H9 (cell line): ENCODE data around the gene AIG1. TPM values are rescaled to one million over a fixed set of nuclear protein-coding genes. Genes with fewer than 3 reads are reported as not detected.

ENCODE experiments used
- DNase-seq: peaks from one replicate; pipeline ENCODE4 v3.0.0-alpha.2; 2017
- H2AFZ ChIP-seq: one replicate; pipeline ENCODE4 v1.6.1; 2013; ENCODE audit warnings: mild to moderate bottlenecking, low read length, control low read depth, moderate library complexity
- H2AK5ac ChIP-seq: 2 replicates; pipeline ENCODE4 v1.6.1; 2013; ENCODE audit warnings: low read length, control low read depth, mixed read lengths; ENCODE audit not compliant: insufficient read length
- H2BK120ac ChIP-seq: one replicate; pipeline ENCODE4 v1.6.1; 2013; ENCODE audit warnings: low read depth, mild to moderate bottlenecking, low read length, control low read depth, inconsistent platforms; ENCODE audit not compliant: poor library complexity, severe bottlenecking
- H2BK12ac ChIP-seq: 2 replicates; pipeline ENCODE4 v1.6.1; 2013; ENCODE audit warnings: low read length, control low read depth, mixed read lengths, low read depth; ENCODE audit not compliant: insufficient read length
- H2BK15ac ChIP-seq: 2 replicates; pipeline ENCODE4 v1.6.1; 2013; ENCODE audit warnings: low read depth, low read length, control low read depth
- H2BK20ac ChIP-seq: one replicate; pipeline ENCODE4 v1.6.1; 2013; ENCODE audit warnings: low read depth, mild to moderate bottlenecking, low read length, control low read depth, inconsistent platforms; ENCODE audit not compliant: poor library complexity, severe bottlenecking
- H2BK5ac ChIP-seq: 2 replicates; pipeline ENCODE4 v1.6.1; 2013; ENCODE audit warnings: low read length, control low read depth, mixed read lengths; ENCODE audit not compliant: insufficient read length
- H3K14ac ChIP-seq: 2 replicates; pipeline ENCODE4 v1.6.1; 2013; ENCODE audit warnings: low read length, control low read depth; ENCODE audit not compliant: insufficient read depth
- H3K18ac ChIP-seq: 2 replicates; pipeline ENCODE4 v1.6.1; 2013; ENCODE audit warnings: low read depth, mild to moderate bottlenecking, mixed read lengths, low read length, control low read depth; ENCODE audit not compliant: insufficient read length
- H3K23ac ChIP-seq: 2 replicates; pipeline ENCODE4 v1.6.1; 2013; ENCODE audit warnings: low read length, control low read depth, mixed read lengths, low read depth; ENCODE audit not compliant: insufficient read length
- H3K23me2 ChIP-seq: 2 replicates; pipeline ENCODE4 v1.6.1; 2013; ENCODE audit warnings: low read depth, mild to moderate bottlenecking, mixed read lengths, low read length, control low read depth; ENCODE audit not compliant: insufficient read length, poor library complexity, severe bottlenecking
- H3K27ac ChIP-seq: 2 replicates; pipeline ENCODE4 v1.5.1; 2013; ENCODE audit warnings: low read length, control low read depth, mixed read lengths, low read depth; ENCODE audit not compliant: insufficient read length
- H3K27me3 ChIP-seq: 2 replicates; pipeline ENCODE4 v1.6.1; 2013; ENCODE audit warnings: low read length, control low read depth, inconsistent platforms; ENCODE audit not compliant: insufficient read depth
- H3K4ac ChIP-seq: 2 replicates; pipeline ENCODE4 v1.6.1; 2013; ENCODE audit warnings: low read depth, mild to moderate bottlenecking, control low read depth, inconsistent platforms, low read length, moderate library complexity
- H3K4me1 ChIP-seq: 2 replicates; pipeline ENCODE4 v1.6.1; 2013; ENCODE audit warnings: low read length, control low read depth, inconsistent platforms; ENCODE audit not compliant: insufficient read depth
- H3K4me2 ChIP-seq: 2 replicates; pipeline ENCODE4 v1.6.1; 2013; ENCODE audit warnings: low read length, control low read depth, mixed read lengths; ENCODE audit not compliant: insufficient read length, insufficient read depth
- H3K56ac ChIP-seq: 2 replicates; pipeline ENCODE4 v1.6.1; 2013; ENCODE audit warnings: low read depth, mild to moderate bottlenecking, mixed read lengths, low read length, control low read depth; ENCODE audit not compliant: insufficient read length
- H3K79me1 ChIP-seq: 2 replicates; pipeline ENCODE4 v1.6.1; 2013; ENCODE audit warnings: low read depth, mild to moderate bottlenecking, moderate library complexity, low read length, control low read depth, inconsistent platforms; ENCODE audit not compliant: insufficient read depth, poor library complexity, severe bottlenecking
- H3K79me2 ChIP-seq: 2 replicates; pipeline ENCODE4 v1.6.1; 2013; ENCODE audit warnings: low read length, control low read depth, inconsistent platforms; ENCODE audit not compliant: insufficient read depth
- H3K9ac ChIP-seq: 2 replicates; pipeline ENCODE4 v1.6.1; 2013; ENCODE audit warnings: low read length, control low read depth, mixed read lengths; ENCODE audit not compliant: insufficient read length; ENCODE audit errors: extremely low read depth
- H3K9me3 ChIP-seq: one replicate; pipeline ENCODE4 v1.6.1; 2013; ENCODE audit warnings: low read depth, low read length, inconsistent platforms; ENCODE audit not compliant: control insufficient read depth
- H3T11ph ChIP-seq: one replicate; pipeline ENCODE4 v1.6.1; 2013; ENCODE audit warnings: mild to moderate bottlenecking, low read length, control low read depth, inconsistent platforms
- H4K20me1 ChIP-seq: one replicate; pipeline ENCODE4 v1.6.1; 2013; ENCODE audit not compliant: control insufficient read depth, insufficient read length, insufficient read depth
- H4K5ac ChIP-seq: 2 replicates; pipeline ENCODE4 v1.6.1; 2013; ENCODE audit warnings: low read depth, mild to moderate bottlenecking, mixed read lengths, low read length, control low read depth; ENCODE audit not compliant: insufficient read length
- H4K8ac ChIP-seq: replicated peaks from 2 replicates; pipeline ENCODE4 v1.6.1; 2013; ENCODE audit warnings: low read length, control low read depth, mixed read lengths, low read depth; ENCODE audit not compliant: insufficient read length
- H4K91ac ChIP-seq: 2 replicates; pipeline ENCODE4 v1.6.1; 2013; ENCODE audit warnings: low read depth, mild to moderate bottlenecking, moderate library complexity, mixed read lengths, low read length, control low read depth; ENCODE audit not compliant: insufficient read length
- H3K27ac Mint-ChIP-seq, 3 experiments: 2 replicates in 2 of 3; 3 replicates in 1 of 3; pipeline ENCODE4 v1.8.0; 2020 to 2021; ENCODE audit warnings: mixed read lengths in 3 of 3, mild to moderate bottlenecking in 1 of 3, moderate library complexity in 1 of 3
- H3K27me3 Mint-ChIP-seq: 2 replicates; pipeline ENCODE4 v1.8.0; 2021; ENCODE audit warnings: low read depth, mild to moderate bottlenecking, moderate library complexity, mixed read lengths
- H3K36me3 Mint-ChIP-seq, 3 experiments: 2 replicates in 2 of 3; 3 replicates in 1 of 3; pipeline ENCODE4 v1.8.0; 2020 to 2021; ENCODE audit warnings: low read depth in 3 of 3, mixed read lengths in 3 of 3; ENCODE audit not compliant: insufficient read depth in 1 of 3
- H3K4me1 Mint-ChIP-seq, 2 experiments: 2 replicates each; pipeline ENCODE4 v1.8.0; 2020; ENCODE audit warnings: mixed read lengths in 2 of 2
- H3K4me3 Mint-ChIP-seq, 2 experiments: 2 replicates in 1 of 2; 3 replicates in 1 of 2; pipeline ENCODE4 v1.8.0; 2020 to 2021; ENCODE audit warnings: mild to moderate bottlenecking in 2 of 2, mixed read lengths in 2 of 2, moderate library complexity in 1 of 2
- H3K9me3 Mint-ChIP-seq, 2 experiments: 2 replicates in 1 of 2; 3 replicates in 1 of 2; pipeline ENCODE4 v1.8.0; 2020; ENCODE audit warnings: mild to moderate bottlenecking in 2 of 2, mixed read lengths in 2 of 2, moderate library complexity in 1 of 2
- CTCF ChIP-seq: fragments of 200-600 bp; sonication (generic); conservative IDR thresholded peaks from 3 replicates; pipeline ENCODE4 v1.8.0; 2021; ENCODE audit warnings: antibody characterized with exemption, mild to moderate bottlenecking
- WGBS: extraction: QIAGEN DNeasy Blood & Tissue Kit; methylation state at CpG from one replicate; pipeline ENCODE4 v1.1.7; 2013; ENCODE audit warnings: missing lambda C conversion rate, low lambda C conversion rate, mixed read lengths; ENCODE audit not compliant: insufficient read length; ENCODE audit errors: extremely low coverage; 5-methylcytosine and 5-hydroxymethylcytosine counted together
- total RNA-seq: library from RNA; stranded (reverse); gene quantifications from 2 replicates; pipeline ENCODE4 v1.2.1, GENCODE V29; 2021

AIG1 gene
- total RNA-seq, 1 experiment from 2014 or later: 44.6 TPM

- Histone ChIP-seq H3T11ph (no peak overlapping the region), H2BK12ac (no peak overlapping the region), H3K18ac (no peak overlapping the region), H3K27ac (no peak overlapping the region), H3K14ac (no peak overlapping the region), H3K9ac (no peak overlapping the region), H2AK5ac (no peak overlapping the region), H3K79me2 (no peaks in the 10 kb centered on the region), H2BK20ac (no peak overlapping the region), H3K79me1 (no peaks in the 10 kb centered on the region), H3K9me3 (no peaks in the 10 kb centered on the region), H4K91ac (no peak overlapping the region), H3K4ac (no peak overlapping the region), H2BK5ac (no peak overlapping the region), H4K20me1 (no peaks in the 10 kb centered on the region), H3K56ac (no peak overlapping the region), H3K23me2 (no peaks in the 10 kb centered on the region), H2BK15ac (no peak overlapping the region), H3K23ac (no peak overlapping the region), H2BK120ac (no peak overlapping the region), H3K27me3 (no peaks in the 10 kb centered on the region), H4K5ac (no peak overlapping the region), H3K4me2 (no peak overlapping the region), H2AFZ (no peak overlapping the region), H4K8ac (no peak overlapping the region), H3K4me1 (no peaks in the 10 kb centered on the region; the same call in 1 of the 2 replicates)
- peaks cover 18 to 23% of the 10 kb centered on the region in 2 experiments for H3K4me1 Mint-ChIP-seq
- no peaks in the 10 kb centered on the region for H3K27me3 Mint-ChIP-seq
- no peak overlapping the region for H3K4me3 Mint-ChIP-seq
- DNase-seq: no peak
- no peak for TF ChIP-seq CTCF
- H3K36me3 Mint-ChIP-seq: peaks cover 0 to 10% (median 3%) of the 10 kb centered on the region in 3 experiments; a peak in 2 of 7 replicates
- WGBS: no CpG with 5 or more reads among the region's 5 CpGs
- peak overlapping the region in 2 of 3 experiments; percentile 8 to 20; a peak in 1 of 7 replicates for H3K27ac Mint-ChIP-seq
- no peaks in the 10 kb centered on the region for H3K9me3 Mint-ChIP-seq
These were observed 161.0 kb downstream of the AIG1 start for GRCh38 chr6:143221698-143222097.
